Heart left ventricle (tissue), 13 donors: ENCODE measurements around the gene LMAN1.

Source experiments
- CTCF ChIP-seq, 12 donors: fragments of 200-600 bp; sonication (generic) in 4 of 12; IDR thresholded peaks; one replicate each; pipeline versions ENCODE4 v1.5.0 to v1.8.0; 2018 to 2022; ENCODE audit warnings: antibody characterized with exemption in 12 of 12, mild to moderate bottlenecking in 5 of 12
- POLR2A ChIP-seq, 2 donors: fragments of 450-650 bp; IDR thresholded peaks; one replicate each; pipeline ENCODE4 v1.6.1; 2017; ENCODE audit warnings: antibody characterized with exemption in 2 of 2, mild to moderate bottlenecking in 2 of 2, moderate library complexity in 2 of 2
- donor health status: ischemic (EF 13 %, LVEDD 7.1; RV severe dilation, severe dysfunction).
- donor health status: DM: no; HTN: yes; CAD: no.
- donor health status: DM: no; HTN: no; CAD: no.
- donor health status: ischemic (EF 25% LVEDD 6.9; RV normal size, moderate dysfunction).
- donor health status: ischemic (EF 25% LVEDD 5.7; RV mildly dilated, moderate dysfunction).
- donor health status: ischemic (EF 35%, LVEDD 5.7; RV mildly dilated, moderate dysfunction).
- donor health status: nonischemic (EF 11% LVEDD 7.7; RV severe dilation, severe dysfunction).
- donor health status: DM: yes; HTN: yes; CAD: no.
- donor health status: PGD.
- donor health status: ischemic (EF 29% LVEDD 5.4; RV normal size, mild dysfunction).
- donor health status: nonischemic (EF 23%, LVEDD 6.1; RV moderate dilation, normal function).

DNA sequence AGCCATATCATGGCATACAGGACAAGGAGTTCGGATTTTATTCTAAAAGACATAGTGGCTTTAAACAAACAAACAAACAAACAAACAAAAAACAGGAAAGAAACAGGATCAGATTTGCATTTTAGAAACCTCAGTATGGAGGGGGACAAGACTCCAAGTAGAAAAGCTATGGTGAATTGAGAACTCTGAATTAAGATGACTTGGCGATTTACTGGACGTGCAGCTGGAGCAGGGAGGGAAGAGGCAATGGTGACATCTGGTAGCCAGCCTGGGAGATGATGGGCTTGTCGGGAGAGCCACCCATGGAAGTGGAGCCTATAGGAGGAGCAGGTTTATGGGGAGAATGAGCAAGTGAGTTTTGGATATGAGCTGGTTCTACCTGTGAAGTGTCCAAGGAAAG lies 53.8 kb downstream of the LMAN1 start:
- no peak for TF ChIP-seq CTCF (IDR thresholded peaks at IDR 0.05)
- no peak for TF ChIP-seq POLR2A (IDR thresholded peaks at IDR 0.05)
